Hypothalamus (tissue), 51 donors: Measurements from ENCODE around the gene TMEM114.

Experiments used
- DNase-seq, 51 donors: peaks; one replicate each; lab custom pipeline; 2025; lab: John Stamatoyannopoulos, UW

The TMEM114 gene

GRCh38 chr16:8551388-8552332 is 38.7 kb downstream of the TMEM114 start:
- DNase-seq: no peak

DNA sequence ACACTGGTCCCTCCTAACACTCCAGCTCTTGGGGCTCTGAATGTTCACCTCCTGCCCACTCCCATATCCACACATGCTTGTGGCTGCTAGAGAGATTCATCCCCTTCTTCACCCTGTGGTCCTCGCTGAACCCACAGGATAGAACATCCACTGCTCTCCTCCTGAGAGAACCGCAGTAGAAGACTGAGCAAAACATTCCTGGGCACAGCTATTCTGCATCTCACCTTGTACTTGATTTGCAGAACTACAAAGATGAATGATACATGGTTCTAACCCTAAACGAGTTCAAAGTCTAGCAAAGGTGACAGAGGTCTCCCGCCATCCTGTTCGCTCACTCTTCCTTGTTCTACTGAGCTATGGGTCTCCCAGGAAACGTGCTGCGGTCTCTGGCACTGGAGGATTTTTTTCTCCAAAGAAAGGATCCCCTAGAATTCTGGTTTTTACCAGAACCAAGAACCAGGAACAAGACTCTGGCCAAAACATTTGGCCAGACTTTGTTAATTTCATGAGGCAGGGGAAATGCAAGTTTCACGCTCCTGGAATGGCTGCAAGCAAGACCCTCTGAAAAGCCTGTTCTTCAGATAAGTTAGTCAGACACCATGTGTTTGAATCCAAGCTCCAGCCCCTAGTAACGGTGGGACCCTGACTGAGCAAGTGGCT is 39.5 kb downstream of the TMEM114 start:
- DNase-seq: no peak

DNA sequence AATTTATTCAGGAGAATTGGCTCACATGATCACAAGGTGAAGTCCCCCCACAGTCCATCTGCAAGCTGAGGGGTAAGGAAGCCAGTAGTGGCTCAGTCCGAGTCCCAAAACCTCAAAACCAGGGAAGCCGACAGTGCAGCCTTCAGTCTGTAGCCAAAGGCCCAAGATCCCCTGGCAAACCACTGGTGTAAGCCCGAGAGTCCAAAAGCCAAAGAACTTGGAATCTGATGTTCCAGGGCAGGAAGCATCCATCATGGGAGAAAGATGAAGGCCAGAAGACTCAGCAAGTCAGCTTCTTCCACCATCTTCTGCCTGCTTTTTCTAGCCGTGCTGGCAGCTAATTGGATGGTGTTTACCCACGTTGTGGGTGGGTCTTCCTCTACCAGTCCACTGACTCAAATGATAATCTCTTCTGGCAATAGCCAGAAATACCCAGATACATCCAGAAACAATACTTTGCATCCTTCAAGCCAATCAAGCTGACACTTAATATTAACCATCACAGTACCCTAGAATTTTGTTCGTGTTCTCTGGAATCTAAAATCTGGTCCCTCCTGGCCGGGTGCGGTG is 40.4 kb downstream of the TMEM114 start:
- no peak for DNase-seq

DNA sequence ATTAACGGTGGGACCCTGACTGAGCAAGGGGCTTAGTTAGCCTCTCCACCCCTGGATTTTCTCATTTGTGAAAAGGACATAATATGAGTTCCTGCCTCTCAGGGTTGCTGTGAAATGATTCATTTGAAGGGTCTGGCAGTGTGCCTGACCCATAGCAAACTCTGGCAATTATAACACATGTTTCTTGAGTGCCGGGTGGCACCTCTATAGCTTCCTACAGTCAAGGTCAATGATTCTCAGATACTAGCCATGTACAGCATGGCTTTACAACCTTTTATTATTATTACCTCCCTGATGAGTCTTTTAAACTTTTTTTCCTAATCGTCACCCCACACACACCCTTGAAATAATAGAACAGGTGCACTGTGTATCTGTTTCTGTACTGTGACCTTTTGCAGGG is 42.1 kb downstream of the TMEM114 start:
- no peak for DNase-seq

DNA sequence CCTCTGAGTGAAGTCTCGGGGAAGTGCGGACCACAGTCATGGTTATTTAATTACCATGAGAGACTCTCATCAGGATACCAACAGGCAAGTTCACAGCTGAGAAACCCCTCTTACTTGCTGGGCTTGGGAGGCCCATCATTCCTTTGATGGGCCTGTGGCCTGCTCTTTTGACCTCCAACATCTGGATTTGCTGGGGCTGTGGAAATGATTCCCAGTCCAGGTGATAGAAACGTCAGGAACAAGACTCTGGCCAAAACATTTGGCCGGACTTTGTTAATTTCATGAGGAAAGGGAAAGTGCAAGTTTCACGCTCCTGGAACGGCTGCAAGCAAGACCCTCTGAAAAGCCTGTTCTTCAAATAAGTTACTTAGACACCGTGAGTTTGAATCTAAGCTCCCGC is 42.5 kb downstream of the TMEM114 start:
- DNase-seq: no peak

DNA sequence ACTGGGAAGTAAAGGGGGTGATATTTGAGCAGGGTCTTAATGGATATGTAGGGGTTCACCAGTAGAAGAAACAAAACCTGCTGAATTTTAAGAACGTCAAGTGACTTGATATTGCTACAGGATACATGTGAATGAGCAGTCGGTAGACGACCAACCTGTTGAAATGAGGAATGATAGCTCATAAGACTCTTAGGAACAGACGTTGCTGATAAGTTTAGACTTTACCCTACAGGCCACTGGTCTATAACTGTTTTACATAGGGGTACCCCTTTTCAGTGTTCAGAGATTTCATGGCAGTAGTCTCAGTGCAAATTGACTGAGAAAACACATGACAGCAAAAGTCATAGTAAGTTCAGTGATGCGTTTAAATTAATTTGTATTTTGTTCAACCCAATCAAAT is 45.9 kb downstream of the TMEM114 start:
- DNase-seq: no peak

DNA sequence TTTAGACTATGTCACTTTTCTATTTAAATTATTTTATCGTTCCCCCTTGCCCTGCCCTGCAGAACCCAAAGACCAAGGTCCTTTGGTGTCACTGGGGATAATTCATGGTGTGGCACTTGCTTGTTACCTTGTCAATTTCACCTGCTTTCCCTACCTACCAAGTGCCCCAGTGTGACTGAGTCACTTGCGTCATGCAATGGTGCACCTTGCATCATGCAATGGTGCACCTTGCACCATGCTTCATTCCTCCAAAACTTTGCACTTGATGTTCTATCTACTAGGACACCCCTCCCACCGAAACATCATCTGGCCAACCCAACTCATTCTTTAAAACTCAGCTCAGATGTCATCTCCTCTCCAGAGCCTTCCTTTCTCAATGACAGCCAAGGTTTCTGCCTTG is 47.1 kb downstream of the TMEM114 start:
- no peak for DNase-seq

GRCh38 chr16:8542393-8542792 is 47.9 kb downstream of the TMEM114 start:
- no peak for DNase-seq

DNA sequence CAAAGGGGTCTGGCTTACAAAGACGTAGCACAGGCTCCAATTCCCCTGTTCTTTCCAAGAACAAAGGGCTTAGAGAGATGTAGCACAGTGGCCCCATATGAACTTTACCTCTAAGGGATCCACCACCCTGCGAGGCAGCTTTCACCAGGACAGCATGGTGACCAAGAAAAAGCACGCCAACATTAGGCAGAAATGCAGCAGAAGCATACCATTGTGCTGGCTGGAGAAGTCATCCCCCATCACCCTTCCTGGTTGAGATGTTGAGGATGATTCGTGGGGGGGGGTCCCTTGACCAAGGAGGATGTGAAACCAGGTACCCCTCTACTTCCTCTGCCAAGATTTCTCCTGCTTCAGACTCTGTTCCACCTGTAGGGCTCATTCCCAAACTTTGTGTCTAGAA is 48.4 kb downstream of the TMEM114 start:
- DNase-seq: no peak

- DNase-seq: no peak
Observed at GRCh38 chr16:8537691-8538342, 52.5 kb downstream of the TMEM114 start.

- DNase-seq: no peak
Observed at GRCh38 chr16:8533509-8533908, 56.8 kb downstream of the TMEM114 start.

- no peak for DNase-seq
Observed at GRCh38 chr16:8530752-8531384, 59.4 kb downstream of the TMEM114 start.

GRCh38 chr16:8528471-8528870 is 61.8 kb downstream of the TMEM114 start:
- no peak for DNase-seq

- DNase-seq: no peak
Observed at GRCh38 chr16:8523932-8524331, 66.4 kb downstream of the TMEM114 start.

DNA sequence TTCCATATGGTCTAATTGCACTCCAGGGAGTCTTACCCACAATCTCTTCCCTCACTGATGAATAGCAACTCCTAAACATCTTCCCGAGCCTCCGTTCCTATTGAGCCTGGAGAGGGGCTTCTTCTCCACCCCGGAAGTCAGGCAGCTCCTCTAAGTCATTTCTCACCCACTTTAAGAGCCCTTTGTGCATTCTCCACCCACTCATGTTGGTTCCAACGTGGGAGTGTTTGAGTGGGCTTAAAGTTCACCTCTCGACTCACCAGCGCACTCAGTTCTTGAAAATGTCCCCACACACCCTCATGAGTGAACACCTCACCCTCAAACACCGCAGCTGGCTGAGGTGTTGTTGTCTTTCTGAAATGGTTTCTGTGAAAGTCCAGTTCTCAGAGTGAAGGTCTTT is 67.6 kb downstream of the TMEM114 start:
- DNase-seq: no peak

DNA sequence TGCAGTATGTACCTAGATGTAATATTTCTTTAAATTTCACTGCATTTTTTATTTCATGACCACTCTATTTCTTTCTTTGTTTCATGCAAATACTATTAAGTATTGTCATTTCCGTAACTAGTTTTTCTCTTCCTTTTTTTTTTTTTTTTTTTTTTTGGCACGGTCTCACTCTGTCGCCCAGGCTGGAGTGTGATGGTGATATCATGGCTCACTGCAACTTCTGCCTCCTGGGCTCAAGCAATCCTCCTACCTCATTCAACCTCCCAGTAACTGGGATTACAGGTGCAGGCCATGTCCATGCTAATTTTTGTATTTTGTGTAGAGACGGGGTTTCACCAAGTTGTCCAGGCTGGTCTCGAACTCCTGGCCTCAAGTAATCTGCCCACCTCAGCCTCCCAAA is 70.7 kb downstream of the TMEM114 start:
- no peak for DNase-seq
